SK-N-MC (cell line): Measurements from ENCODE around the gene FGA.
"Not testable (repeated sequence)": the region's sequence is repeated elsewhere in the genome, so short reads cannot be mapped to it uniquely, and the experiment has no call there.

ENCODE experiments used
- EZH2 ChIP-seq: fragments of 200-600 bp; sonication (generic); IDR thresholded peaks from one replicate; pipeline ENCODE4 v1.6.1; 2017; ENCODE audit warnings: antibody characterized with exemption
- POLR2AphosphoS5 ChIP-seq: IDR thresholded peaks from 2 replicates; pipeline ENCODE4 v1.6.1; 2012; ENCODE audit warnings: mild to moderate bottlenecking, low read depth, low read length, borderline replicate concordance

DNA sequence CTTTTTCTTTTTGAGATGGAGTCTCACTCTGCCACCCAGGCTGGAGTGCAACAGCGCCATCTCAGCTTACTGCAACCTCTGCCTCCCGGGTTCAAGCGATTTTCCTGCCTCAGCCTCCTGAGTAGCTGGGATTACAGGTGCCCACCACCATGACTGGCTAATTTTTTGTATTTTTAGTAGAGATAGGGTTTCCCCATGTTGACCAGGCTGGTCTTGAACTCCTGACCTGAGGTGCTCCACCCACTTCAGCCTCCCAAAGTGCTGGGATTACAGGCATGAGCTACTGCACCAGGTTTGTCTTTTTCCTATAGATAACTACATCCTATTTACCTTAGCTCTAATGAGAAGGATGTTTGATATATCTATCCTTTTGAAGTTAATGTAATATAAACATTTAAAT, 3.8 kb upstream of the FGA start:
- TF ChIP-seq EZH2, POLR2AphosphoS5: not testable (repeated sequence)
